HFF-Myc (cell line): Measurements from ENCODE around the gene DENND1B.
"Not testable (repeated sequence)": the region's sequence is repeated elsewhere in the genome, so short reads cannot be mapped to it uniquely, and the experiment has no call there.

Experiments used
- DNase-seq: peaks from one replicate; pipeline ENCODE4 v3.0.0-alpha.2; 2011; ENCODE audit warnings: low read depth; ENCODE audit errors: extremely low read depth
- H3K4me3 ChIP-seq: replicated peaks from 2 replicates; pipeline ENCODE4 v1.5.1; 2011; ENCODE audit warnings: low read depth, mild to moderate bottlenecking, control low read depth, low read length
- TF ChIP-seq, protein P1 (sequence below): IDR thresholded peaks from 2 replicates; pipeline ENCODE4 v1.5.1; 2012; ENCODE audit warnings: mild to moderate bottlenecking, low read depth, low read length, control low read depth; ENCODE audit errors: missing control alignments

DENND1B gene

GRCh38 chr1:197496722-197497121 is 278.6 kb downstream of the DENND1B start:
- TF ChIP-seq, protein P1, sequence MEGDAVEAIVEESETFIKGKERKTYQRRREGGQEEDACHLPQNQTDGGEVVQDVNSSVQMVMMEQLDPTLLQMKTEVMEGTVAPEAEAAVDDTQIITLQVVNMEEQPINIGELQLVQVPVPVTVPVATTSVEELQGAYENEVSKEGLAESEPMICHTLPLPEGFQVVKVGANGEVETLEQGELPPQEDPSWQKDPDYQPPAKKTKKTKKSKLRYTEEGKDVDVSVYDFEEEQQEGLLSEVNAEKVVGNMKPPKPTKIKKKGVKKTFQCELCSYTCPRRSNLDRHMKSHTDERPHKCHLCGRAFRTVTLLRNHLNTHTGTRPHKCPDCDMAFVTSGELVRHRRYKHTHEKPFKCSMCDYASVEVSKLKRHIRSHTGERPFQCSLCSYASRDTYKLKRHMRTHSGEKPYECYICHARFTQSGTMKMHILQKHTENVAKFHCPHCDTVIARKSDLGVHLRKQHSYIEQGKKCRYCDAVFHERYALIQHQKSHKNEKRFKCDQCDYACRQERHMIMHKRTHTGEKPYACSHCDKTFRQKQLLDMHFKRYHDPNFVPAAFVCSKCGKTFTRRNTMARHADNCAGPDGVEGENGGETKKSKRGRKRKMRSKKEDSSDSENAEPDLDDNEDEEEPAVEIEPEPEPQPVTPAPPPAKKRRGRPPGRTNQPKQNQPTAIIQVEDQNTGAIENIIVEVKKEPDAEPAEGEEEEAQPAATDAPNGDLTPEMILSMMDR: no peak
- no peak overlapping the region for H3K4me3 ChIP-seq
- DNase-seq: no peak

- DNase-seq: not testable (repeated sequence)
These were observed 283.8 kb downstream of the DENND1B start for GRCh38 chr1:197491505-197491904.

DNA sequence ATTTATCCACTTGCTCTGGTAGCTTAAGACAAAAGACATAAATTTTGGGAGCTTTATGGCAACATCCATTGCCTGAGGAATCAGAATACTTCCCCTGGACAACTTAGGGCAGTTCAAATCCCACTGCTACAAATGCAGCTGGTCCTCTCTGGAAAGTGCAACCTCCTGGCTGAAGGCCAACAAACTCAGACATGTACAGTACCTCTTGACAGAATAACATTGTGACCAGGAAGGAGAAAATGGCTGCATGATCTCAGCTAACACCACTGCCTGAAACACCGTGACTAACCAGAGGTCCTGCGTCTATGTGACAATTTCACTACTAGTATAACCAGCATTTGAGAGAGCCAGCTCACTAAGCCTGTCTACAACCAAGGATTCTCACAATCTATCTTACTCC is 288.3 kb downstream of the DENND1B start:
- no peak overlapping the region for H3K4me3 ChIP-seq
- TF ChIP-seq, protein P1: no peak
- DNase-seq: no peak

More at GRCh38 chr1:197491505-197491904, 283.8 kb downstream of the DENND1B start:
- not testable (repeated sequence) for H3K4me3 ChIP-seq

DNA sequence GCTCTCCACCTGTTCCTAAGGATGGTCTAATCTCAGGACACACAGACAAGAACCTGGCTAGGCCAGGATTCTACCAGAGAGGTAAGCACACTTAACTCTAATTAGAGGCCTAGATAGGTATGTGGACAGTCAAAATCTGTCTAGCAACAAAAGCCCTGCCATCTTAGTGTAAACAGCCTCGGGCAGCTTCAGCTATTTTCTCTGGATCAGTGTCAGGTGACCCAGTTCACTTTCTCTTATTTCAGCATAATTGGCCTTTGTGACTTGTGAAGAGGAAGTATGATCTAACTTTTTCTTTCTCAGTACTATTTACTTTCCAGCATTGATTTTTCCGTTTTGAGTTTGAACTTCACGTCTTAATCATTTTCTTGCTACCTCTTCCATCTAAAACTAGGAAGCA is 289.5 kb downstream of the DENND1B start:
- TF ChIP-seq, protein P1: no peak
- no peak for DNase-seq

GRCh38 chr1:197481101-197481500 is 294.2 kb downstream of the DENND1B start:
- peak; percentile 37 for DNase-seq
- H3K4me3 ChIP-seq: no peak overlapping the region
- TF ChIP-seq, protein P1: no peak

More for the DNA sequence above, 289.5 kb downstream of the DENND1B start:
- no peak overlapping the region for H3K4me3 ChIP-seq

- TF ChIP-seq, protein P1: no peak
- DNase-seq: no peak
- no peak overlapping the region for H3K4me3 ChIP-seq
These were observed 294.8 kb downstream of the DENND1B start for GRCh38 chr1:197480446-197480845.

GRCh38 chr1:197472141-197472540 is 303.1 kb downstream of the DENND1B start:
- H3K4me3 ChIP-seq: no peak overlapping the region
- TF ChIP-seq, protein P1: no peak
- DNase-seq: no peak
